A549 (cell line): ENCODE data around the gene MRPS5. TPM values are rescaled to one million over a fixed set of nuclear protein-coding genes. Genes with fewer than 3 reads are reported as not detected.

Experiments used
- ATAC-seq, 2 experiments: fragments of 200-7000 bp in 1 of 2; fragments of >200 bp in 1 of 2; cut with Nextera tagmentation in 1 of 2; cut with Tn5 transposase in 1 of 2; 3 replicates each; pipeline versions ENCODE4 v1.8.0 to v1.9.1; 2018 to 2020; ENCODE audit warnings: mild to moderate bottlenecking in 1 of 2, moderate library complexity in 1 of 2
- CTCF ChIA-PET: fragments of 300-600 bp; sonication (Branson Sonifier 250); formaldehyde crosslinking; extraction: SDS; loops from one replicate; lab custom pipeline; 2021; ENCODE audit warnings: antibody characterized with exemption, inconsistent platforms; lab: Yijun Ruan, JAX
- POLR2A ChIA-PET: fragments of 350-600 bp; formaldehyde crosslinking; extraction: SDS; loops from one replicate; lab custom pipeline; 2021; ENCODE audit warnings: antibody characterized with exemption, inconsistent platforms; lab: Yijun Ruan, JAX
- DNase-seq, 2 experiments: peaks; one replicate each; pipeline versions ENCODE4 v3.0.0 to v3.0.0-alpha.2; 2011 to 2016; ENCODE audit warnings: low read depth in 1 of 2, low spot score in 1 of 2
- FAIRE-seq: peaks from 2 replicates; lab custom pipeline; 2011; peaks lifted over from hg19 to GRCh38; lab: Jason Lieb, UNC
- H3K27ac ChIP-seq, 2 experiments: fragments of >200 bp; sonication (Bioruptor Twin); formaldehyde crosslinking; 3 replicates each; pipeline ENCODE4 v1.5.1; 2016 to 2017
- H3K4me1 ChIP-seq: fragments of >200 bp; sonication (Bioruptor Twin); formaldehyde crosslinking; 3 replicates; pipeline ENCODE4 v1.6.1; 2016
- H3K4me2 ChIP-seq: fragments of >200 bp; sonication (Bioruptor Twin); formaldehyde crosslinking; 3 replicates; pipeline ENCODE4 v1.6.1; 2016
- H3K4me3 ChIP-seq: fragments of >200 bp; sonication (Bioruptor Twin); formaldehyde crosslinking; 3 replicates; pipeline ENCODE4 v1.5.1; 2016
- H3K9me3 ChIP-seq: fragments of >200 bp; sonication (Bioruptor Twin); formaldehyde crosslinking; 3 replicates; pipeline ENCODE4 v1.6.1; 2016
- BHLHE40 ChIP-seq: IDR thresholded peaks from 2 replicates; pipeline ENCODE4 v1.6.1; 2012; ENCODE audit warnings: low read depth, low read length, inconsistent platforms
- CBX2 ChIP-seq: fragments of 200-600 bp; sonication (generic); IDR thresholded peaks from 2 replicates; pipeline ENCODE4 v1.6.1; 2016; ENCODE audit warnings: low read depth, mild to moderate bottlenecking, borderline replicate concordance
- CBX8 ChIP-seq: fragments of 200-600 bp; sonication (generic); IDR thresholded peaks from 2 replicates; pipeline ENCODE4 v1.6.1; 2016
- CEBPB ChIP-seq, 2 experiments: fragments of >200 bp in 1 of 2; sonication (Bioruptor Twin) in 1 of 2; formaldehyde crosslinking in 1 of 2; IDR thresholded peaks; 2 replicates each; pipeline ENCODE4 v1.6.1; 2012 to 2016
- CHD4 ChIP-seq: fragments of 200-600 bp; sonication (generic); IDR thresholded peaks from 2 replicates; pipeline ENCODE4 v1.6.1; 2016; ENCODE audit warnings: antibody characterized with exemption, mild to moderate bottlenecking, borderline replicate concordance
- EHF ChIP-seq: fragments of 250-450 bp; sonication (Bioruptor Pico); IDR thresholded peaks from 2 replicates; pipeline ENCODE4 v1.5.0; 2020; ENCODE audit warnings: mild to moderate bottlenecking
- EHMT2 ChIP-seq: fragments of 200-600 bp; sonication (generic); IDR thresholded peaks from 2 replicates; pipeline ENCODE4 v1.6.1; 2016; ENCODE audit warnings: antibody characterized with exemption, low read depth, mild to moderate bottlenecking, moderate library complexity
- EP300 ChIP-seq, 2 experiments: fragments of >200 bp; sonication (Bioruptor Twin); formaldehyde crosslinking; IDR thresholded peaks; 2 replicates in 1 of 2; 3 replicates in 1 of 2; pipeline ENCODE4 v1.6.1; 2016 to 2017
- ESRRA ChIP-seq: fragments of 150-350 bp; IDR thresholded peaks from 2 replicates; pipeline ENCODE4 v1.6.1; 2014; ENCODE audit warnings: mild to moderate bottlenecking, low read length, borderline replicate concordance
- FOSB ChIP-seq: fragments of 250-450 bp; sonication (Bioruptor Pico); IDR thresholded peaks from 2 replicates; pipeline ENCODE4 v1.5.0; 2020; ENCODE audit warnings: mild to moderate bottlenecking, moderate library complexity
- FOXS1 ChIP-seq: fragments of 250-450 bp; sonication (Bioruptor Pico); IDR thresholded peaks from 2 replicates; pipeline ENCODE4 v1.5.0; 2020; ENCODE audit warnings: mild to moderate bottlenecking, moderate library complexity
- HDAC2 ChIP-seq: fragments of 200-600 bp; sonication (generic); IDR thresholded peaks from 2 replicates; pipeline ENCODE4 v1.6.1; 2016
- HMGXB4 ChIP-seq: fragments of 250-450 bp; sonication (Bioruptor Pico); IDR thresholded peaks from 2 replicates; pipeline ENCODE4 v1.5.0; 2021; ENCODE audit warnings: mild to moderate bottlenecking, moderate library complexity, borderline replicate concordance
- HOXA7 ChIP-seq: fragments of 250-450 bp; sonication (Bioruptor Pico); IDR thresholded peaks from 2 replicates; pipeline ENCODE4 v1.5.0; 2020; ENCODE audit warnings: mild to moderate bottlenecking, moderate library complexity
- HOXB13 ChIP-seq: fragments of 250-450 bp; sonication (Bioruptor Pico); IDR thresholded peaks from 2 replicates; pipeline ENCODE4 v1.5.0; 2020; ENCODE audit warnings: low read depth, mild to moderate bottlenecking, moderate library complexity
- HOXB5 ChIP-seq: fragments of 250-450 bp; sonication (Bioruptor Pico); IDR thresholded peaks from 2 replicates; pipeline ENCODE4 v1.5.0; 2020; ENCODE audit warnings: mild to moderate bottlenecking, moderate library complexity
- JUN ChIP-seq, 2 experiments: fragments of >200 bp; sonication (Bioruptor Twin); formaldehyde crosslinking; IDR thresholded peaks; 2 replicates in 1 of 2; 3 replicates in 1 of 2; pipeline ENCODE4 v1.6.1; 2016 to 2017
- KDM1A ChIP-seq: fragments of 200-600 bp; sonication (generic); IDR thresholded peaks from 2 replicates; pipeline ENCODE4 v1.6.1; 2016; ENCODE audit warnings: low read depth, mild to moderate bottlenecking
- KDM5A ChIP-seq: fragments of 200-600 bp; sonication (generic); IDR thresholded peaks from 2 replicates; pipeline ENCODE4 v1.6.1; 2016; ENCODE audit warnings: antibody characterized with exemption, mild to moderate bottlenecking
- MYC ChIP-seq: IDR thresholded peaks from 2 replicates; pipeline ENCODE4 v1.6.1; 2012; ENCODE audit warnings: mild to moderate bottlenecking, inconsistent platforms, low read length, improper control_type of control experiment, borderline replicate concordance
- NFE2L2 ChIP-seq: fragments of 150-350 bp; conservative IDR thresholded peaks from 2 replicates; pipeline ENCODE4 v1.6.1; 2014; ENCODE audit warnings: low read length
- PBX3 ChIP-seq: IDR thresholded peaks from 2 replicates; pipeline ENCODE4 v1.6.1; 2012
- PHF8 ChIP-seq: fragments of 200-600 bp; sonication (generic); IDR thresholded peaks from 2 replicates; pipeline ENCODE4 v1.6.1; 2016; ENCODE audit warnings: low read depth, mild to moderate bottlenecking, antibody characterized with exemption, moderate library complexity, borderline replicate concordance
- POLR2A ChIP-seq: IDR thresholded peaks from 2 replicates; pipeline ENCODE4 v1.6.1; 2012; ENCODE audit warnings: mild to moderate bottlenecking, low read length
- RAD21 ChIP-seq, 2 experiments: fragments of >200 bp in 1 of 2; sonication (Bioruptor Twin) in 1 of 2; formaldehyde crosslinking in 1 of 2; IDR thresholded peaks in 1 of 2; conservative IDR thresholded peaks in 1 of 2; 2 replicates in 1 of 2; 3 replicates in 1 of 2; pipeline ENCODE4 v1.6.1; 2012 to 2018; ENCODE audit warnings: inconsistent platforms in 1 of 2
- RARB ChIP-seq: fragments of 250-450 bp; sonication (Bioruptor Pico); IDR thresholded peaks from 2 replicates; pipeline ENCODE4 v1.8.0; 2021; ENCODE audit warnings: mild to moderate bottlenecking, moderate library complexity
- RFX5 ChIP-seq: fragments of 450-650 bp; IDR thresholded peaks from 2 replicates; pipeline ENCODE4 v1.7.1; 2014; ENCODE audit warnings: antibody characterized with exemption, mild to moderate bottlenecking, moderate library complexity
- RNF2 ChIP-seq: fragments of 200-600 bp; sonication (generic); IDR thresholded peaks from 2 replicates; pipeline ENCODE4 v1.6.1; 2016; ENCODE audit warnings: low read depth, mild to moderate bottlenecking, antibody characterized with exemption, moderate library complexity, borderline replicate concordance
- SMC3 ChIP-seq: fragments of >200 bp; sonication (Bioruptor Twin); formaldehyde crosslinking; IDR thresholded peaks from 3 replicates; pipeline ENCODE4 v1.6.1; 2018; ENCODE audit warnings: inconsistent platforms
- SREBF2 ChIP-seq: fragments of 450-650 bp; IDR thresholded peaks from 2 replicates; pipeline ENCODE4 v1.6.1; 2014; ENCODE audit warnings: mild to moderate bottlenecking, moderate library complexity
- TFCP2L1 ChIP-seq: fragments of 250-450 bp; sonication (Bioruptor Pico); IDR thresholded peaks from 2 replicates; pipeline ENCODE4 v1.5.0; 2021; ENCODE audit warnings: mild to moderate bottlenecking
- TP53 ChIP-seq: fragments of 250-450 bp; sonication (Bioruptor Pico); IDR thresholded peaks from 2 replicates; pipeline ENCODE4 v1.5.0; 2021; ENCODE audit warnings: mild to moderate bottlenecking, moderate library complexity
- ZC3H11A ChIP-seq: fragments of 450-650 bp; IDR thresholded peaks from 2 replicates; pipeline ENCODE4 v1.6.1; 2014; ENCODE audit warnings: antibody characterized with exemption, mild to moderate bottlenecking
- ZFP36 ChIP-seq: fragments of 450-650 bp; IDR thresholded peaks from 2 replicates; pipeline ENCODE4 v1.6.1; 2014; ENCODE audit warnings: borderline replicate concordance; ENCODE audit not compliant: partially characterized antibody
- ZNF302 ChIP-seq: fragments of 250-450 bp; sonication (Bioruptor Pico); IDR thresholded peaks from 2 replicates; pipeline ENCODE4 v1.9.0; 2021; ENCODE audit warnings: inconsistent platforms, mild to moderate bottlenecking, moderate library complexity
- ZSCAN20 ChIP-seq: fragments of 250-450 bp; sonication (Bioruptor Pico); IDR thresholded peaks from 2 replicates; pipeline ENCODE4 v1.8.0; 2022; ENCODE audit warnings: mild to moderate bottlenecking, moderate library complexity
- WGBS: methylation state at CpG from one replicate; pipeline ENCODE4 v1.1.6; 2017; ENCODE audit errors: missing lambda C conversion rate; 5-methylcytosine and 5-hydroxymethylcytosine counted together
- polyA minus RNA-seq: library from RNA; depleted of rRNA, polyadenylated mRNA; stranded (reverse); fragments of >200 nt; gene quantifications from 2 replicates; pipeline ENCODE4 v1.2.3, GENCODE V29; 2011; rRNA and poly(A)+ RNA removed
- polyA plus RNA-seq, 4 experiments: library from polyadenylated mRNA; depleted of rRNA in 3 of 4; stranded (reverse); fragments of >200 nt; fragmentation: RNase III in 1 of 4; extraction: RNeasy Plus Mini Kit Qiagen cat#74134 plus additional on column Dnase treatment in 1 of 4; gene quantifications; 2 replicates in 3 of 4; 3 replicates in 1 of 4; pipeline ENCODE4 v1.2.3, GENCODE V29; 2011 to 2017
- TF ChIP-seq, protein P1 (sequence below): IDR thresholded peaks from 2 replicates; pipeline ENCODE4 v1.6.1; 2012
- TF ChIP-seq, protein P2 (sequence below): fragments of >200 bp; sonication (Bioruptor Twin); formaldehyde crosslinking; IDR thresholded peaks from 3 replicates; pipeline ENCODE4 v1.6.1; 2016

MRPS5 gene
- polyA plus RNA-seq (2011; rRNA removed) (96.4 and 123 TPM in 2 replicates), polyA plus RNA-seq (2017; fragmentation: RNase III; extraction: RNeasy Plus Mini Kit Qiagen cat#74134 plus additional on column Dnase treatment) (102 to 108 TPM (median 103 TPM) in 3 replicates), polyA minus RNA-seq (58.5 and 61.2 TPM in 2 replicates)
- 90.6 and 92.4 TPM in 2 replicates for polyA plus RNA-seq (2012; cell fraction: cytosol; rRNA removed)
- 84.5 and 111 TPM in 2 replicates for polyA plus RNA-seq (2012; cell fraction: nucleus; rRNA removed)

- DNase-seq: peak; percentile 76 to 81
- Histone ChIP-seq H3K4me2 (peak within 1 kb of the TSS; percentile 82), H3K27ac (peak within 1 kb of the TSS; percentile 87 to 96), H3K4me1 (peaks cover 6% of the 10 kb centered on the region; the same call in 2 of the 3 replicates), H3K4me3 (peak within 1 kb of the TSS; percentile 90), H3K9me3 (0 out of 3 replicates have a peak, but pooled peaks cover 3% of the 10 kb centered on the region)
- peak; percentile 97 to 98 for ATAC-seq
- WGBS: 2% methylated on average over 19 of the region's 86 CpGs
- CTCF ChIA-PET: interaction anchor here (0.7 to 2.5 kb wide), 8 partner anchors 13 to 100 kb away, joined by 3 to 6 read pairs (median 3); partner anchors contain the start of genes ZNF2 and ZNF892
- FAIRE-seq: no peak
- POLR2A ChIA-PET: interaction anchor here (1.2 to 2.8 kb wide), 3 partner anchors 38 to 44 kb away, joined by 3 to 22 read pairs (median 10); partner anchors contain the start of genes ZNF2 and ZNF514
- peak; percentile 81; the same call in 1 of the 2 replicates for TF ChIP-seq CHD4
- no peak for TF ChIP-seq RARB
- peak; percentile 90; the same call in 1 of the 2 replicates for TF ChIP-seq HDAC2
- peak; percentile 95 for TF ChIP-seq HMGXB4 (CRISPR knock-in tag)
- TF ChIP-seq FOSB (CRISPR knock-in tag): no peak
- no peak for TF ChIP-seq RNF2
- peak; percentile 9; the same call in 1 of the 3 replicates for TF ChIP-seq SMC3
- no peak for TF ChIP-seq ZC3H11A
- TF ChIP-seq CEBPB (IDR thresholded peaks at IDR 0.05): no peak
- TF ChIP-seq JUN (IDR thresholded peaks at IDR 0.05): peak; percentile 87 to 98; a peak in 4 of 5 replicates
- no peak for TF ChIP-seq RAD21 (conservative IDR thresholded peaks at IDR 0.05 in 1 of 2, IDR thresholded peaks at IDR 0.05 in 1 of 2)
- TF ChIP-seq, protein P1, sequence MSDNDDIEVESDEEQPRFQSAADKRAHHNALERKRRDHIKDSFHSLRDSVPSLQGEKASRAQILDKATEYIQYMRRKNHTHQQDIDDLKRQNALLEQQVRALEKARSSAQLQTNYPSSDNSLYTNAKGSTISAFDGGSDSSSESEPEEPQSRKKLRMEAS: peak; percentile 92
- no peak for TF ChIP-seq CBX2
- TF ChIP-seq PHF8: peak; percentile 93
- 0 out of 2 replicates have a peak, but pooled peaks have one; percentile 25 for TF ChIP-seq TP53 (CRISPR knock-in tag)
- no peak for TF ChIP-seq HOXB5 (CRISPR knock-in tag)
- TF ChIP-seq ESRRA: peak; percentile 53; the same call in 1 of the 2 replicates
- no peak for TF ChIP-seq CBX8
- TF ChIP-seq TFCP2L1 (CRISPR knock-in tag): no peak
- TF ChIP-seq MYC: peak; percentile 89; the same call in 1 of the 2 replicates
- TF ChIP-seq, protein P2, sequence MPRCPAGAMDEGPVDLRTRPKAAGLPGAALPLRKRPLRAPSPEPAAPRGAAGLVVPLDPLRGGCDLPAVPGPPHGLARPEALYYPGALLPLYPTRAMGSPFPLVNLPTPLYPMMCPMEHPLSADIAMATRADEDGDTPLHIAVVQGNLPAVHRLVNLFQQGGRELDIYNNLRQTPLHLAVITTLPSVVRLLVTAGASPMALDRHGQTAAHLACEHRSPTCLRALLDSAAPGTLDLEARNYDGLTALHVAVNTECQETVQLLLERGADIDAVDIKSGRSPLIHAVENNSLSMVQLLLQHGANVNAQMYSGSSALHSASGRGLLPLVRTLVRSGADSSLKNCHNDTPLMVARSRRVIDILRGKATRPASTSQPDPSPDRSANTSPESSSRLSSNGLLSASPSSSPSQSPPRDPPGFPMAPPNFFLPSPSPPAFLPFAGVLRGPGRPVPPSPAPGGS: peak; percentile 73; the same call in 2 of the 3 replicates
- TF ChIP-seq NFE2L2: no peak
- TF ChIP-seq RFX5: no peak
- no peak; the same call in 1 of the 2 replicates for TF ChIP-seq PBX3
- peak; percentile 74 for TF ChIP-seq POLR2A
- TF ChIP-seq HOXA7 (CRISPR knock-in tag): no peak
- TF ChIP-seq EHMT2: no peak
- peak; percentile 58; the same call in 1 of the 2 replicates for TF ChIP-seq FOXS1 (CRISPR knock-in tag)
- TF ChIP-seq BHLHE40: no peak
- no peak for TF ChIP-seq ZSCAN20
- peak; percentile 66 for TF ChIP-seq KDM5A
- TF ChIP-seq SREBF2: no peak
- TF ChIP-seq ZNF302: no peak
- TF ChIP-seq EP300 (IDR thresholded peaks at IDR 0.05): no peak
- no peak for TF ChIP-seq EHF
- TF ChIP-seq ZFP36: peak; percentile 96
- TF ChIP-seq HOXB13 (CRISPR knock-in tag): no peak
- TF ChIP-seq KDM1A: peak; percentile 98
Measured at GRCh38 chr2:95121407-95122196, at the start of gene MRPS5. Gene MRPS5, minus strand, starts transcription at chr2:95121808. Its CDS starts 17 bp downstream, at chr2:95121791.
